ENCODE results near the gene CTSE. TPM values are rescaled to one million over a fixed set of nuclear protein-coding genes. Genes with fewer than 3 reads are reported as not detected.
A peak's percentile ranks its signal among the peaks of the same experiment; 100 is the strongest.
"Not testable (repeated sequence)": the region's sequence is repeated elsewhere in the genome, so short reads cannot be mapped to it uniquely, and the experiment has no call there.

The CTSE gene
- total and polyA plus RNA-seq, 5 donors from 2014 or later = not detected

GRCh38 chr1:206064001-206064400 lies 40.3 kb upstream of the CTSE start:
- H3K36me3 Mint-ChIP-seq; H3K27me3 ChIP-seq (ENCODE audit: control insufficient read depth, insufficient read depth, low read length): not testable (repeated sequence)

GRCh38 chr1:206062464-206062863 lies 38.8 kb upstream of the CTSE start:
- H3K4me1 Mint-ChIP-seq = peaks cover 3 to 16% (median 7%) of the 10 kb centered on the region in 4 donors
- no peaks in the 10 kb centered on the region for H3K27me3 Mint-ChIP-seq
- ATAC-seq (ENCODE audit: low read depth in 2 of 2) (no peak), DNase-seq (no peak)
- Histone ChIP-seq H3K27me3 (ENCODE audit: control insufficient read depth, insufficient read depth, low read length) (no peaks in the 10 kb centered on the region), H3K4me1 (ENCODE audit: control insufficient read depth, insufficient read depth, low read length, poor library complexity, severe bottlenecking) (peaks cover 5% of the 10 kb centered on the region), H3K4me3 (ENCODE audit: low read depth, low read length) (no peak overlapping the region), H3K36me3 (ENCODE audit: control insufficient read depth, insufficient read depth, low read length) (no peaks in the 10 kb centered on the region), H3K27ac (ENCODE audit: insufficient read depth, low read length, poor library complexity, severe bottlenecking) (no peak overlapping the region), H3K9me3 (ENCODE audit: control insufficient read depth in 2 of 2, low read length in 2 of 2) (no peaks in the 10 kb centered on the region)
- H3K4me3 Mint-ChIP-seq = no peak overlapping the region
- H3K9me3 Mint-ChIP-seq = peaks cover 0 to 4% (median 0%) of the 10 kb centered on the region in 7 donors
- H3K36me3 Mint-ChIP-seq = no peaks in the 10 kb centered on the region
- H3K27ac Mint-ChIP-seq = no peak overlapping the region

More at GRCh38 chr1:206064001-206064400, 40.3 kb upstream of the CTSE start:
- H3K4me1 Mint-ChIP-seq = peaks cover 5 to 23% (median 11%) of the 10 kb centered on the region in 4 donors
- H3K27ac Mint-ChIP-seq; H3K4me1 ChIP-seq (ENCODE audit: control insufficient read depth, insufficient read depth, low read length, poor library complexity, severe bottlenecking); H3K4me3 Mint-ChIP-seq; H3K27me3 Mint-ChIP-seq; DNase-seq; ATAC-seq (ENCODE audit: low read depth in 2 of 2); H3K9me3 Mint-ChIP-seq; H3K27ac ChIP-seq (ENCODE audit: insufficient read depth, low read length, poor library complexity, severe bottlenecking); H3K36me3 ChIP-seq (ENCODE audit: control insufficient read depth, insufficient read depth, low read length); H3K4me3 ChIP-seq (ENCODE audit: low read depth, low read length); H3K9me3 ChIP-seq (ENCODE audit: control insufficient read depth in 2 of 2, low read length in 2 of 2): not testable (repeated sequence)

GRCh38 chr1:206060844-206061243 lies 37.1 kb upstream of the CTSE start:
- Mint-ChIP-seq H3K27ac (no peak overlapping the region), H3K4me1 (peaks cover 0 to 5% (median 0%) of the 10 kb centered on the region in 4 donors), H3K36me3 (no peaks in the 10 kb centered on the region), H3K9me3 (peaks cover 0 to 4% (median 0%) of the 10 kb centered on the region in 7 donors), H3K27me3 (no peaks in the 10 kb centered on the region), H3K4me3 (no peak overlapping the region)
- Histone ChIP-seq H3K27ac (ENCODE audit: insufficient read depth, low read length, poor library complexity, severe bottlenecking) (no peak overlapping the region), H3K4me1 (ENCODE audit: control insufficient read depth, insufficient read depth, low read length, poor library complexity, severe bottlenecking) (no peaks in the 10 kb centered on the region), H3K36me3 (ENCODE audit: control insufficient read depth, insufficient read depth, low read length) (no peaks in the 10 kb centered on the region), H3K9me3 (ENCODE audit: control insufficient read depth in 2 of 2, low read length in 2 of 2) (no peaks in the 10 kb centered on the region), H3K4me3 (ENCODE audit: low read depth, low read length) (no peak overlapping the region), H3K27me3 (ENCODE audit: control insufficient read depth, insufficient read depth, low read length) (no peaks in the 10 kb centered on the region)
- ATAC-seq (ENCODE audit: low read depth in 2 of 2) (no peak), DNase-seq (no peak)

- Mint-ChIP-seq H3K4me3 (no peak overlapping the region), H3K4me1 (no peaks in the 10 kb centered on the region), H3K9me3 (peaks cover 0 to 4% (median 0%) of the 10 kb centered on the region in 7 donors), H3K36me3 (no peaks in the 10 kb centered on the region), H3K27ac (no peak overlapping the region), H3K27me3 (no peaks in the 10 kb centered on the region)
- Histone ChIP-seq H3K4me3 (ENCODE audit: low read depth, low read length) (no peak overlapping the region), H3K9me3 (ENCODE audit: control insufficient read depth in 2 of 2, low read length in 2 of 2) (no peaks in the 10 kb centered on the region), H3K4me1 (ENCODE audit: control insufficient read depth, insufficient read depth, low read length, poor library complexity, severe bottlenecking) (no peaks in the 10 kb centered on the region), H3K36me3 (ENCODE audit: control insufficient read depth, insufficient read depth, low read length) (no peaks in the 10 kb centered on the region), H3K27me3 (ENCODE audit: control insufficient read depth, insufficient read depth, low read length) (no peaks in the 10 kb centered on the region), H3K27ac (ENCODE audit: insufficient read depth, low read length, poor library complexity, severe bottlenecking) (no peak overlapping the region)
- DNase-seq (no peak), ATAC-seq (ENCODE audit: low read depth in 2 of 2) (no peak)
These were observed 35.7 kb upstream of the CTSE start for GRCh38 chr1:206059355-206059915.

- Histone ChIP-seq H3K9me3 (ENCODE audit: control insufficient read depth in 2 of 2, low read length in 2 of 2) (no peaks in the 10 kb centered on the region), H3K4me3 (ENCODE audit: low read depth, low read length) (no peak overlapping the region), H3K4me1 (ENCODE audit: control insufficient read depth, insufficient read depth, low read length, poor library complexity, severe bottlenecking) (no peaks in the 10 kb centered on the region), H3K27ac (ENCODE audit: insufficient read depth, low read length, poor library complexity, severe bottlenecking) (no peak overlapping the region), H3K27me3 (ENCODE audit: control insufficient read depth, insufficient read depth, low read length) (no peaks in the 10 kb centered on the region), H3K36me3 (ENCODE audit: control insufficient read depth, insufficient read depth, low read length) (no peaks in the 10 kb centered on the region)
- Mint-ChIP-seq H3K4me1 (no peaks in the 10 kb centered on the region), H3K9me3 (peaks cover 0 to 4% (median 0%) of the 10 kb centered on the region in 7 donors), H3K27ac (no peak overlapping the region), H3K27me3 (no peaks in the 10 kb centered on the region), H3K36me3 (no peaks in the 10 kb centered on the region), H3K4me3 (no peak overlapping the region)
- ATAC-seq (ENCODE audit: low read depth in 2 of 2) (no peak), DNase-seq (no peak)
These were observed 35.2 kb upstream of the CTSE start for GRCh38 chr1:206058927-206059292.

- H3K9me3 ChIP-seq (ENCODE audit: control insufficient read depth in 2 of 2, low read length in 2 of 2); H3K4me1 ChIP-seq (ENCODE audit: control insufficient read depth, insufficient read depth, low read length, poor library complexity, severe bottlenecking); H3K9me3 Mint-ChIP-seq; H3K36me3 Mint-ChIP-seq; H3K27ac ChIP-seq (ENCODE audit: insufficient read depth, low read length, poor library complexity, severe bottlenecking); H3K4me1 Mint-ChIP-seq; DNase-seq; H3K27me3 ChIP-seq (ENCODE audit: control insufficient read depth, insufficient read depth, low read length); H3K27me3 Mint-ChIP-seq; H3K36me3 ChIP-seq (ENCODE audit: control insufficient read depth, insufficient read depth, low read length); ATAC-seq (ENCODE audit: low read depth in 2 of 2); H3K27ac Mint-ChIP-seq; H3K4me3 Mint-ChIP-seq; H3K4me3 ChIP-seq (ENCODE audit: low read depth, low read length): not testable (repeated sequence)
These were observed 34.7 kb upstream of the CTSE start for GRCh38 chr1:206058289-206058926.

GRCh38 chr1:206055639-206056323 lies 32.1 kb upstream of the CTSE start:
- H3K4me3 ChIP-seq (ENCODE audit: low read depth, low read length) = not testable (repeated sequence)

More at GRCh38 chr1:206055639-206056323, 32.1 kb upstream of the CTSE start:
- peaks cover 12% of the 10 kb centered on the region for H3K4me1 ChIP-seq (ENCODE audit: control insufficient read depth, insufficient read depth, low read length, poor library complexity, severe bottlenecking)
- H3K27me3 Mint-ChIP-seq; H3K4me3 Mint-ChIP-seq; H3K27ac ChIP-seq (ENCODE audit: insufficient read depth, low read length, poor library complexity, severe bottlenecking); H3K36me3 ChIP-seq (ENCODE audit: control insufficient read depth, insufficient read depth, low read length); DNase-seq; H3K9me3 Mint-ChIP-seq; H3K27me3 ChIP-seq (ENCODE audit: control insufficient read depth, insufficient read depth, low read length); H3K9me3 ChIP-seq (ENCODE audit: control insufficient read depth in 2 of 2, low read length in 2 of 2); H3K36me3 Mint-ChIP-seq; ATAC-seq (ENCODE audit: low read depth in 2 of 2): not testable (repeated sequence)
- peak overlapping the region in 1 of 3 donors; percentile 21 for H3K27ac Mint-ChIP-seq
- H3K4me1 Mint-ChIP-seq = peaks cover 13 to 17% (median 13%) of the 10 kb centered on the region in 4 donors

All from CD4-positive, CD25-positive, alpha-beta regulatory T cell (primary cell).